OCI-LY7 (cell line): Measurements from ENCODE around the gene RMND5A. TPM values are rescaled to one million over a fixed set of nuclear protein-coding genes. Genes with fewer than 3 reads are reported as not detected.

Experiments used
- BruUV-seq: library from RNA; stranded (reverse); fragments of 400-500 nt; replicated peaks from 2 replicates; lab custom pipeline; 2021; lab: Mats Ljungman, UMichigan
- CTCF ChIA-PET: fragments of 300-600 bp; sonication (Branson Sonifier 250); formaldehyde crosslinking; loops from one replicate; lab custom pipeline; 2022; ENCODE audit warnings: antibody characterized with exemption; ENCODE audit not compliant: unreplicated experiment; lab: Charles Lee
- POLR2A ChIA-PET: fragments of 300-600 bp; sonication (Branson Sonifier 250); formaldehyde crosslinking; loops from one replicate; lab custom pipeline; 2022; ENCODE audit warnings: antibody characterized with exemption; lab: Charles Lee
- DNase-seq: peaks from one replicate; pipeline ENCODE4 v3.0.0-alpha.2; 2015; ENCODE audit warnings: low spot score
- H2AFZ ChIP-seq: fragments of 200-600 bp; sonication (generic), shearing (Covaris generic); 2 replicates; pipeline ENCODE4 v1.6.1; 2014; ENCODE audit warnings: mild to moderate bottlenecking, antibody characterized with exemption, low read length, moderate library complexity
- H3K27ac ChIP-seq: fragments of 200-600 bp; sonication (generic); 2 replicates; pipeline ENCODE4 v1.5.1; 2014; ENCODE audit warnings: mixed run types, low read depth, mild to moderate bottlenecking, moderate library complexity, low read length, inconsistent platforms; ENCODE audit not compliant: poor library complexity, severe bottlenecking
- H3K36me3 ChIP-seq: fragments of 200-600 bp; sonication (generic); 2 replicates; pipeline ENCODE4 v1.6.1; 2014; ENCODE audit warnings: mild to moderate bottlenecking, antibody characterized with exemption, low read length, moderate library complexity, mixed read lengths; ENCODE audit not compliant: insufficient read depth
- H3K4me1 ChIP-seq: fragments of 200-600 bp; sonication (generic); 2 replicates; pipeline ENCODE4 v1.5.1; 2014; ENCODE audit warnings: mild to moderate bottlenecking, low read length; ENCODE audit not compliant: insufficient read depth, poor library complexity, severe bottlenecking
- H3K4me2 ChIP-seq: fragments of 200-600 bp; sonication (generic); 2 replicates; pipeline ENCODE4 v1.6.1; 2014; ENCODE audit warnings: mild to moderate bottlenecking, low read length
- H3K4me3 ChIP-seq: fragments of 200-600 bp; sonication (generic); 2 replicates; pipeline ENCODE4 v1.5.1; 2014; ENCODE audit warnings: mild to moderate bottlenecking, low read depth, low read length; ENCODE audit not compliant: poor library complexity, severe bottlenecking
- H3K79me2 ChIP-seq: fragments of 200-600 bp; sonication (generic); 2 replicates; pipeline ENCODE4 v1.6.1; 2016; ENCODE audit warnings: low read depth, mild to moderate bottlenecking, low read length, moderate library complexity, mixed read lengths; ENCODE audit not compliant: insufficient read depth
- H3K9me2 ChIP-seq: fragments of 200-600 bp; sonication (generic); 2 replicates; pipeline ENCODE4 v1.6.1; 2016; ENCODE audit warnings: mild to moderate bottlenecking, low read length, mixed read lengths; ENCODE audit not compliant: insufficient read depth
- H3K9me3 ChIP-seq: fragments of 200-600 bp; sonication (generic); 2 replicates; pipeline ENCODE4 v1.6.1; 2014; ENCODE audit warnings: mild to moderate bottlenecking, mixed run types, low read length, mixed read lengths
- H4K20me1 ChIP-seq: fragments of 200-600 bp; sonication (generic); 2 replicates; pipeline ENCODE4 v1.6.1; 2014; ENCODE audit warnings: mild to moderate bottlenecking, antibody characterized with exemption, low read length, moderate library complexity, mixed read lengths; ENCODE audit not compliant: insufficient read depth
- EZH2phosphoT487 ChIP-seq: fragments of 200-600 bp; sonication (generic); IDR thresholded peaks from 2 replicates; pipeline ENCODE4 v1.6.1; 2018; ENCODE audit warnings: low read depth, borderline replicate concordance, mild to moderate bottlenecking, mixed run types, antibody characterized with exemption, low read length, moderate library complexity, mixed read lengths
- intact Hi-C: fragments of 100-400 bp; cut with micrococcal nuclease; formaldehyde crosslinking; loops from one replicate; pipeline ENCODE4 v1.10.0; 2022; ENCODE audit not compliant: unreplicated experiment
- total RNA-seq, 2 experiments: library from RNA; depleted of rRNA in 1 of 2; stranded (reverse); fragments of >200 nt in 1 of 2; shearing (Covaris generic) in 1 of 2; gene quantifications; 2 replicates each; pipeline ENCODE4 v1.2.3, GENCODE V29; 2014 to 2022
- TF ChIP-seq, protein P1 (sequence below): fragments of 200-600 bp; sonication (generic); conservative IDR thresholded peaks from 2 replicates; pipeline ENCODE4 v1.5.1; 2014; ENCODE audit warnings: mild to moderate bottlenecking, antibody characterized with exemption, low read length, moderate library complexity, mixed read lengths

RMND5A gene
- total RNA-seq, 2 experiments from 2014 or later, result 60.6 to 62.7 TPM

GRCh38 chr2:86790134-86790675 lies 70.1 kb downstream of the RMND5A start:
- H3K36me3 ChIP-seq, result no peaks in the 10 kb centered on the region
- H3K4me1 ChIP-seq, result no peaks in the 10 kb centered on the region
- H3K4me2 ChIP-seq, result no peak overlapping the region
- H3K9me3 ChIP-seq, result no peaks in the 10 kb centered on the region
- intact Hi-C loops, result no loop called here
- no peak overlapping the region for H3K27ac ChIP-seq
- no peak overlapping the region for H2AFZ ChIP-seq
- no peaks in the 10 kb centered on the region for H3K9me2 ChIP-seq
- H4K20me1 ChIP-seq, result no peaks in the 10 kb centered on the region
- no TSS peak for BruUV-seq
- ChIA-PET POLR2A (no interaction called here), CTCF (no interaction called here)
- DNase-seq, result no peak
- TF ChIP-seq, protein P1, sequence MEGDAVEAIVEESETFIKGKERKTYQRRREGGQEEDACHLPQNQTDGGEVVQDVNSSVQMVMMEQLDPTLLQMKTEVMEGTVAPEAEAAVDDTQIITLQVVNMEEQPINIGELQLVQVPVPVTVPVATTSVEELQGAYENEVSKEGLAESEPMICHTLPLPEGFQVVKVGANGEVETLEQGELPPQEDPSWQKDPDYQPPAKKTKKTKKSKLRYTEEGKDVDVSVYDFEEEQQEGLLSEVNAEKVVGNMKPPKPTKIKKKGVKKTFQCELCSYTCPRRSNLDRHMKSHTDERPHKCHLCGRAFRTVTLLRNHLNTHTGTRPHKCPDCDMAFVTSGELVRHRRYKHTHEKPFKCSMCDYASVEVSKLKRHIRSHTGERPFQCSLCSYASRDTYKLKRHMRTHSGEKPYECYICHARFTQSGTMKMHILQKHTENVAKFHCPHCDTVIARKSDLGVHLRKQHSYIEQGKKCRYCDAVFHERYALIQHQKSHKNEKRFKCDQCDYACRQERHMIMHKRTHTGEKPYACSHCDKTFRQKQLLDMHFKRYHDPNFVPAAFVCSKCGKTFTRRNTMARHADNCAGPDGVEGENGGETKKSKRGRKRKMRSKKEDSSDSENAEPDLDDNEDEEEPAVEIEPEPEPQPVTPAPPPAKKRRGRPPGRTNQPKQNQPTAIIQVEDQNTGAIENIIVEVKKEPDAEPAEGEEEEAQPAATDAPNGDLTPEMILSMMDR, result no peak
- TF ChIP-seq EZH2phosphoT487, result no peak
- H3K4me3 ChIP-seq, result no peak overlapping the region
- H3K79me2 ChIP-seq, result no peaks in the 10 kb centered on the region

- ChIA-PET POLR2A (interaction anchor here (0.6 kb wide), 1 partner anchor 93 kb away, joined by 3 read pairs; no protein-coding TSS in a partner anchor), CTCF (no interaction called here)
- no peaks in the 10 kb centered on the region for H3K36me3 ChIP-seq
- intact Hi-C loops, result no loop called here
- no peaks in the 10 kb centered on the region for H3K9me2 ChIP-seq
- 0 out of 2 replicates have a peak, but pooled peaks cover under 1% of the 10 kb centered on the region for H3K9me3 ChIP-seq
- H2AFZ ChIP-seq, result no peak within 1 kb of the TSS
- no peaks in the 10 kb centered on the region for H3K4me1 ChIP-seq
- TF ChIP-seq, protein P1, result no peak
- TF ChIP-seq EZH2phosphoT487, result no peak
- H3K27ac ChIP-seq, result no peak within 1 kb of the TSS
- BruUV-seq, result no TSS peak
- no peak within 1 kb of the TSS for H3K4me2 ChIP-seq
- no peaks in the 10 kb centered on the region for H4K20me1 ChIP-seq
- DNase-seq, result no peak
- H3K79me2 ChIP-seq, result no peaks in the 10 kb centered on the region
- H3K4me3 ChIP-seq, result no peak within 1 kb of the TSS
These were observed 70.8 kb downstream of the RMND5A start, which contains the start of gene CD8A for GRCh38 chr2:86790676-86791572. Gene CD8A, minus strand, starts transcription at chr2:86790913. Its CDS starts 88 bp downstream, at chr2:86790825.
